GM19043 (cell line): ENCODE results near the gene METTL25B.

Experiments used
- ATAC-seq: cut with Tn5 transposase; IDR thresholded peaks from one replicate; pipeline ENCODE4 v1.9.1; 2021; ENCODE audit warnings: low read depth; ENCODE audit not compliant: unreplicated experiment

METTL25B gene

DNA sequence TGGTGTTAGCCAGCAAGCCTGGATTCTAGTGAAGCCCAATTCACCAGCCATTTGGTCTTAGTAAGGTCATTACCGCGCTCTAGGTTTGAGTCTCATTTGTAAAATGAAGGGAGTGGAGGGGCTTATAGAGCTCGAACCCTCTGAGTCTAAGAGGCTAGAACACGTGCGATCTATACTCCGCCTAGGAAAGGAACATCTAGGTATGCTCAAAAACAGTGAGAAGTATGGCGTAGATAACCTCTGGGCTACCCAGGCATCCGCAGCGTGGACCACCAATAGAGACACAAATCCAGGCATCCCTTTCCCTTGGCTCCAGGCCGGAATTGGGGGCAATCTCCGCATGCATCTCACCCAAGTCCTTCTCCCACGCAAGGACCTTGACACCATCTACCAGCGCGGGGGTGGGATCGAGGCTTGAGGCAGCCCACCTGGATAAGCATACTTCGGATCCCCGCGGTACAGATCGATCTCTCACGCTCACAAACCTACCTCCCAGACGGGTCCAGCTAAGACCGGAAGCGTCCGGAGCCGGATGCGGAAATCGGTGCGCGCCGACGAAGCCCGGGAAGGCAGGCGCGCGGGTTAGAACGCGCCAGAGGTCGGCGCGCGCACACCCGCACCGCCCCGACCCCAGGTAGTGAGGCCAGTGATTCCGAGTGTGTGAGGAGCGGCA, at the start of gene METTL25B:
TSS of gene METTL25B (plus strand) at position 544 of the 673 bp plus-strand sequence. CDS start 636 bp downstream, outside the sequence.
- ATAC-seq = peak; percentile 48

DNA sequence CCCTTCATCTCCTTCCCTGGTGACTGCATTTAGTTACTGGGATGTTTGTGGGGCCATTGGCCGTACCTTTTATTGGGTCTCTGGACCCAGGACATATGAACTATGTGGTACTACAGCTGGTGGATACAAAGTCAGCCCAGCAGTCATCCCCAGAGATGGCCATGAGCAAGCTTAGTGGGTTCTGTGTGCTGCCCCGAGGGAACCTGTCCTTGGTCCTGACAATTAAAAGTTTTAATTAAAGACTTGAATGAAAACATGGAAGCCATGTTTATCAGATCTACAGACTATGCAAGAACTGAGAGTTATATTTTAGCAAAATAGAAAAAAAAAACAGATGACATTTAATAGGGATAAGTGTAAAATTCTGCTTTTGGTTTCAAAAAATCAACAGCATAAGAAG, 48.2 kb upstream of the METTL25B start:
- ATAC-seq = no peak

DNA sequence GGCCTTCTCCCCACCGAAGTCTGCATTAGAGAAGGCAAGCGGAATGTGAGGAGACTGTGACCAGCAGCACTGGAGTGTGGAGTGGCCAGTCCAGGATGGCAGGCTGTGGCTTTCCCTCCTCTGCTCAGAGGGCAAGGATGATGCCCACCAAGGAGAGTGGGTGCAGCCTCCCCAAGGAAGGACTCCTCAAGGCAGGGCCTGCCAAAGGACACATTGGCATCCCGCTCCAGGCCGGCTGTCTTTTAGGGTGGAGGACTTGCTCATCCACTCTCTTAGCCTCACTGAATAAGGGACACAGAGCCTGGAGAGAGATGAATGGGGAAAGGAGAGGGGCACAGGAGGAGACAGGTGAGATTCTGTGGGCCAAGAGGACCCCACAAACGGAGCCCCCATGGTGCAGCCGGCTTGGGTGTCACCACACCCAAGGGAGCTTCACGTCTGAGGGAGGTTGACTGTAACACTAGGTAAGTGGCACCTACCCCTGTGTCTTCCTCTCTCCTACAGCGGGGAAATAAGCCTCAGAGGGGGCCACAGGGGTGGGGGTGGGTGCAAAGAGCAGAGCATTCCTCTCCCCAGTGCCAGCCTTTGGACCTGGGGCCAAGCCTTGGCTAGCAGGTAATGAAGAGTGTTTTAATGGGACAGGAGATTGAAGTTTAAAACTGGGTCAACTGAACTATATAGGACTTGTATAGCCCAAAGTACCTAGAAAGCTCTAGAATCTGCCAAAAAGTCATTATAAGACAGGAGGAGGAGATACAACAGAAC, 46.9 kb upstream of the METTL25B start:
- no peak for ATAC-seq

DNA sequence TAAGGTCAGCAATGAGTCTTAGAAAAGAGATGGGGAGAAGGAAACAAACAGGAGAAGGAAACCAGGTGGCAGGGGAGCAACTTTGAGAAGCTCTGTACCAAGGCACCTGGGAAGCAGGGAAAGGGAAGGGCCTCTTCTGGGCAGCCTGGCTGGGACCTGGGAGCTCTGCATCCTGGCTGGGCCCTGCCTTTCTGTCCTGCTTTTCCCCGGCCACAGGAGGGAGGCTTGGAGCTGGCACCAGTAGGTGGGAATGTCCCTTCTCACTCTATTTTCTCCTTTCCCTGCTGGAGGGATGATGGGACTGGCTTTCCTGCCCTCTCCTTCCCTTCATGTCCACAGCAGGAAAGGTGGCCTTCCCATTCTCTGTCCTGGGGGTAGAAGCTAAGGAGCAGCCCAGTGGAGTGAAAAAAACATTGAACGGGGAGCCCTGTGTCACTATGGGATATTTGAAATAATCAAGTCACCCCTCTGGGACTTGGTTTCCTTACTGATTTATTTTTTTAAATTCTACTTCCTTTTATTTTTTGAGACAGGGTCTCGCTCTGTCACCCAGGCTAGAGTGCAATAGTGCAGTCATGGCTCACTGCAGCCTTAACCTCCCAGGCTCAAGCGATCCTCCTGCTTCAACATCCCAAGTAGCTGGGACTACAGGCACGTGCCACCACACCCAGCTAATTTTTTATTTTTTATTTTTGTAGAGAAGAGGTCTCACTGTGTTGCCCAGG, 45.9 kb upstream of the METTL25B start:
- no peak for ATAC-seq

DNA sequence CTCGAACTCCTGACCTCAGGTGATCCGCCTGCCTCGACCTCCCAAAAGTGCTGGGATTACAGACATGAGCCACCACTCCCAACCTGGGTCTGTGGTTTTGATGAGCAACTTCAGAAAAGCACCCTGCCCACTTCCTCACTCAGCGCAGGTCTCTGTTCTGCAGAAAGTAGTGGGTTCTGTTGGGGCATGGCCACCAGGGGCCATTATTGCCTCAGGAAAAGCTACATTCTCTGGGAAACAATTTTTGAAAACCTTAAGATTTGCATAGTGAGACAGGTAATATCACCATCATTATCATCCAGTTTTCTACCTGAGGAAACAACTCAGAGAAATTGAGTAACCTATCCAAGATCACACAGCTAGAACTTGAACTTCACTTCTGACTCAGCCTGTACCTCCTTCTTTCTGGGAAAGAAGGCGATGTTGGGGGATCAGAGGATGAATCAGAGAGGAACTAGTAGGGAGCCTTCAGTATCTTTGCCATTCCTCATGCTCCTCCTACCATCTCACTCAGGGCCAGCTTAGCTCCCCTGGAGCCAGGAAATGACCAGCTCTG, 44.0 kb upstream of the METTL25B start:
- no peak for ATAC-seq

DNA sequence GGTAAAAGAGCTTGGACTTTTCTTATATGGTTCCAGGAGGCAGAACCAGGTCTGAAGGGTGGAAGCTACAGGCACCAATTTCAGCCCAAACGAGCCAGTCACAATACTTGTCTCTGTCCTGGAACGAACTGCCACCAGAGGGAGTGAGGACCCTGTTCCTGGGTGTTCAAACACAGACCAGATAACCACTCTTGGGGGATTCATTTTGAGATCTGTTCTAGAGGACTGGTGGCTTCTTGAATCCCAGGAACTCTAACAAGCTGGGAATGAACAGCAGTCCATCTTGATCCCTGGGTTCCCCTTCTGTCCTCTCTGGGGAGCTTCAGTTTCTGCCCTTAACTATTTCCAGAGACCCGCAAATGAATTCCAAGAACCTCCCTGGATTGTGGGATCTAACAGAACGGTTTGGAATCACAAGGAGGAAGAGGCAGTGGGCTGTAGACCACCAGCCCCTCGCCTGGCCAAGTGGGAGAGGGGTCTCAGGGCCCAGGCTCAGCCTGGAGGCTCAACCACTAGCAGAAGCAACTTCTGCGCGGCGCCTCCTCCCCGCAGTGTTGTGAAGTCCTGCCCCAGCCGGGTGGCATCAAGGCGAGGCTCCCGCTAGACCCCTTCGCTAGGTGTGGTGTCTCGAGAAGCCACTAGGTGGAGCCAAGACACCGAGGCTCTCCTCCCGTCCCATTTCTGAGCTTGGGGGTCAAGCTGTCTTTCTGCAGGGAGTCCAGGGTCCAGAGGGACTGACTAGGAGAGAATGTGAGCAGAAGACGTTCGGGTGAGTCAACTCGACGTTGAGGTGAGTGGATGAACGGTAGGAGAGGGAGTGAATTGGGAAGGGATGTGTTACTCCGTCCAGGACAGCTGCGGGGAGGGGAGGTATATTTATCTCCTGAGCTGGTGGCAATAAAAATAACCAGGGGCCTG, 39.0 kb upstream of the METTL25B start:
- ATAC-seq = peak; percentile 72

DNA sequence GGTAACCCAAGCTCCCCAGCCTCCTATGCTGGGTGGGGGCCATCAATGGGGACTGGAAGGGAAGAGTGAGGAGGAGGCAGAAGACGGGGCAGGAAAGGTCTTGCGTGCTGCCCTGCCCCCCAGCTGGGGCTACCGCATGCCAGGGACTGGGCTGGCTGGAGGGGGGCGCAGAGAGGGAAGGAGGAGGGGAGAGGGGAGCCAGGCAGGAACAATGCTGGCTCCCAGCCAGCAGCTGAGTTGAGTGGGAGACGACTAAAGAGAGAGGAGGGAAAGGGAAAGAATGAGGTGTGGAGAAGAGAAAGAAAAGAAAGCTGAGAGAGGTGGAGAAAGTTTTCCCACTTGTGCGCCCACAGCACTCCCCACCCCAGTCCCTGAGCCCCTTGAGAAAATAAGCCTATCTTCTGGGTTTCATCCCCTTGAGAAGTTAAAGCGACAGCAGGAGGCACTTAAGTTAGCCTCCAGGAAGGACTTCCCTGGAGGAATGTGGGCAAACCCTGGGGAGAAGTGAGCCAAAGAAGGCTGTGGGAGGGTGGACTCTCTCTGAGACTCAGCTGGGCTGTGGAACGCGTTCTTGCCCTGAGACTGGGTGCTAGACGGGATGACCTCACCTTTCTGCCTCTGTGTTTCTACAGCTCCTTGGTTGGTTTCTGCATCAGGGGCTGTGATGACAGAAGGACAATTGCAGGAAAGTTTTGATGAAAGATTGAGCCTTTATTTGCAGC, 38.2 kb upstream of the METTL25B start:
- no peak for ATAC-seq

DNA sequence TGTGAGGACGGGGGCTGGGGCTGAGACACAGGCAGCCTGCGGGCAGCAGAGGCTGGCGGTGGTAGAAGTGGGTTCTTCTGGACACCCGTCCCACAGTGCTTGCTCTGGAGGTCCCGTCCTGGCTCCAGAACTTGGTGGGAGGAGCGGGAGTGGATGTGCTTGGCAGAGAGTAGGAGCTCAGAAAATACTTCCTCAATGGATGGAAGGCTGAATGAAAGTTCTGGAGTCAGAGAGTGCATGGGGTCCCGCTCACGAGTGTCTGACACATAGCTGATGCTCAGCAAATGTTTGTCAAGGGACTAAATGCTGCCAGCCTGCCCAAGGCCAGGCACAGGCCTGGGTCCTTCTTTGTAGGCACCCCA, 37.6 kb upstream of the METTL25B start:
- ATAC-seq = no peak

DNA sequence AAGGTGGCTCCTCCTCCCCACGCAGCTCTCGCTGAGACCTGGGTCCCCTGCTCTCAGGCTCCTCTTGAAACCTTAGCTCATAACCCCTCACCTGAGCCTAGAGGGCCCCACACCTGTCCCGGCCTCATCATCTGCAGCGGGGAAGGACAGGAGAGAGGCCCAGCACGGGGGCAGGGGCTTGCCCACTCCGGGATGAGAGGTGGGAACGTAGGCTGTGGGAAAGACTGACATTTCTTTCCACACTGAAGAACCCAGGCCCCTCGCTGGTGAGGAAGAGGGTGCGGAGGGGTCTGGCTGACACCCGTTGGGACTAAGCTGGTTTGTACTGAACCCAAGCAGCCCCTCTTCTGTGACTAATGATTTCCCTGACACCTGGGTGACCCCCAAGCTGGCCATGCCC, 37.1 kb upstream of the METTL25B start:
- ATAC-seq = no peak

DNA sequence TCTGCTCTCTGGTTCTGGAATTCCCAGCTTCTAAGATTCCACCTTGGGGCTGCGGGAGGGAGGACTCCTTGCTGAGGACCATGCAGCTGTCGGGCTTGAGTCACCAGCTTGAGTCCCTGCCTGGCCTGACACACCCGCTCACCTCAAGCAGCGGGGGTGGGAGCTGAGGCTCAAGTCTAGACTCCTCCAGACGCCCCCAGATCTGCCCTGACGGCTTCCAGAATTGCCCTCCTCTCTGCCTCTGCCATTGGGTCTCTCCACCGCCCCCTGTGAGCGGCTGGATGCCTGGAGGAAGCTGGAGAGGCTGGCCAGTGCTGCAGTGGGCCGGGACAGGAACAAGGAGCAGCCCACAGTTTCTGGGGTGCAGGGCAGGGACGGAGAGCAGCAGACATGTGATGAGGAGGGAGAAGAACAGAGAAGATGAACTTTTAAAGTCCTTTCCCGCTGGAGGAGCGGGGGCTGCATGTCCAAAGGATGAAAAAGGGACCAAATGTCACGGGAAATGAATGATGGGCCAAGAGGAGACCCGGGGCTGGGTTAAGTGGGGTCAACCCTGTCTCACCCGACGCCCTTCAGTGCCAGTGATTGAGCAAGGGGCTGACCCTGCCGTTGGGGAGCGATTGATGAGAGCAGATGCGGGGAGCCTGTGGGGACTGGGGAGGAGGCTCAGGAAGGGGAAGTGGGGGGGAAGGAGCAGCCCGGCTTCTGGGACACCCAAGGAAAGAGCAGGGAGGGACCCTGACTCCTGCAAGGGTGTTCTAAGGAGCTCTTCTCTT, 36.4 kb upstream of the METTL25B start:
- ATAC-seq = no peak

DNA sequence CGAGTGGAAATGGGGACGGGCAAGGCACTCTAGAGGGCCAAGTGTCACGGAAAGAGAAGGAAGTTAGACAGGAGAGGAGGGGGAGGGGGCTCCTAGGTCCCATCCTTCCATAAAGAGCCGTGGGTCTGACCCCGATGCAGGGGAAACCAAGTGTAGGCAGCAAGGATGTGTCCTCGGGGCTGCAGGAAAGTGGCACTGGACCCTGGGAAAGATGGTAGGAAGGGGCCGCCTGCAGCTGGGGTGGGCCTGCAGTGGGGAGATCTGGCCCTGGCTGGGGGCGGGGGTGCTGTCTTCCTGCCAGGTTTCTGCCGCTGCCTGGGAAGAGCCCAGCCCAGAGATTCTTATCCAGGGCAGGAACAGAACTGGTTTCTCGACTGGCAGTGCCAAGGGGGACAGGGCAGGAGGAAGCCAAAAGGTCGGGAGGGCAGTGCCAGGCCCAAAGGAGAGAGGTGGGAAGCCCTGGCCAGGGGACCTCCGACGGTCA, 35.8 kb upstream of the METTL25B start:
- no peak for ATAC-seq

DNA sequence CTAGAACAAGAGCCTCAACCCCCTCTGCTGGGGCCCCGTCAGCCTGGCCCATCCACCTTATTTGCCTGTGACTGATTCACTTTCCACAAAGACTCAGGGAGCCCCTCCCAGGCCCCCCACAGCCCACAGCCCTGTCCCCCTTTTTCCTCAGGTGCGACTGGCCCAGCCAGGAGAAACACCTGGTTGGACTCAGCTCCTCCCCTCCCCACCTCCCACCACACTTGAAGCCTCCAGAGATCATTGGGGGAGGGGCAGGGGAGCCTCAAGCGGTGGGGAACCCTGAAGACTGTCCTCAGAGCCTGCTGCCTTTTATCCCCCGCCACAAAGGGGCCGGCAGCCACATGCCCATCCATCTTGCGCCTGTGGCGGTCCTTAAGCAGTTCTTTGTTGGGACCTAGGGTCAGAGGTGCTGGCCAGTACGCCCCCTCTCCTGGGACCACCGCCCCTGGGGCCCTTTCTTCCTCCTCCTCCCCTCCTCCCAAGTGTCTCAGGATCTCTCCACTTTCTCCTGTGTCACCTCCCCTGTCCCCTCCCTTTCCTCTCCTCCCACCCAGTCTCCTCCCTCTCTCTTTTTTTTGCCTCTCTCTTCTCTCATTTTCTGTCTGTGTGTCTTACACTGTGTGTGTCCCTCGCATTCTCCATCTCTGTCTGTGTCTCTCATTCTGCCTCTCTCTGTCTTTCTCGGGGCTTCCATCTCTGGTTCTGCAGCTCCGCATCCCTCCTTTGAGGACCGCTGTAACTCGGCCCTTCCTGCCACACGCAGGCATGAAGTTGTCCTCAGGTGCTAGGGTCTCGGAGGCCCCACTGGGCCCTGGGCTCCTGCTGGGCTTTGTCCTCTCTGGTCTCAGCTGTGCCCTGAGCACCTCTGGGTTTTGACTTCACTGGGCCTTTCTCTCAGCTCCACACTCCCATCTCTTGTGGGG, 35.1 kb upstream of the METTL25B start:
- ATAC-seq = no peak

DNA sequence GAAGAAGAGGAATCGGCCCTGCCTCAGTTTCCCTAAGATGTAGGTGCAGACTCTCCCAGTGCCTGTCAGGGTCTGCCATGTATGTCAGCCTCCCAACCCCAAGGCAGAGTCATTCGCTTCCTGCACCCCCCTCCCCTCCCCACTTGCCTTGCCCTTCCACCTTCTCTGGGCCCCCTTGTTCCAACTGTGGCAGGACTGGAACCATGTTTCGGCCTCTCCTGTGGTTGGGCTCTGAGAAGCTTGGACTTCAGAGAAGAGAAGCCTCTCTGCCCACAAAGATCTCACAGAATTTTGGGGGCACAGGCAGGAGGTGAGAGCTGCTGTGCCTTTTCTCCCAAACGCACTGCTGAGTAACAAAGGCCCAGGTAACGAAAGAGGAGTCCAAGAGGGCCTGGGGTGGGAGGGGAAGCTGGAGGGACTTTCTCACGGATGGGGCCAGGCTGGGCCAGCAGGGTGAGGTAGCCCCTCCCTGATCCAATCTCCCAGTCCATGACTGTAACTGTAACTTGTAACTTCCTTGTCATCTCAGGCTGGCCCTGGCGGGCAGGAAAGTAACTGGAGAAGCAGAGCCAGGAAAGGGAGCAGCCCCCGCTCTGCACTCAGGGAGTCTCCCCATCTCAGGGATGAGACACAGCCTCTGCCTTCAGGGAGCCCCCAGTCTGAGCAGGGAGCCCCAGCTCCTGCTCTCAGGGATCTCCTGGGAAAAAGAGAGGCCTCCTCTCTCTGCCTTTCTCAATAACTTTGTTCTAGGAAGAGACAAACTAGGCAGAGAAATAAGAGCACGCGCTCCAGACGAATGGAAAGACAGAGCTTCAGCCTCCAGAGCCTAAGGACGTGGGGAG, 34.2 kb upstream of the METTL25B start:
- ATAC-seq = no peak

DNA sequence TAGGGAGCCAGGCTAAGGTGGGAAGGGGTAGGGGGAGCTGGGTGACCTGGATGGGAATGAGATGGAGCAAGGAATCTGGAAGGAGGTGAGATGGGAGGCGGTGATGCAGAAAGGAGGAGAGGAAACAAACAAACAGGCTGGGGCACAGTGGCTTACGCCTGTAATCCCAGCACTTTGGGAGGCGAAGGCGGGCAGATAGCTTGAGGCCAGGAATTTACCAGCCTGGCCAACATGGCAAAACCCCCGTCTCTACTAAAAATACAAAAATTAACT, 33.6 kb upstream of the METTL25B start:
- no peak for ATAC-seq

DNA sequence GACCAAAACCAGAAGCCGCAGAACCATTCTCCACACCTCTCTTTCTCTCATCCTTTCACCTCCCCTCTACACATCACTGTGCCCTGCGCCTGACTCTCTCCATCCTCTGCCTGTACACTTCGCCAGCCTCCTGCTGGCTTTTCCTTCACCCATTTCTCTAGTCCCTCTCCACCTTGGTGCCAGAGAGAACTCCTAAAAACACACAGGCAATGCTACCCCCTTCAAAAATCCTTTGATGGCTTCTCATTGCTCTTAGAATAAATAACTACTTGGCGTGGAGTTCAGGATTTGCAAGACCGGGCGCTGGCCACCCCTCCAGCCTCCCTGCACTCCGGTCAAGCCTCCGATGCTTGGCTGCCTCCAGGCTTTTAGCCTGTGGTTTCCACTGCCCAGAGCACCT, 31.5 kb upstream of the METTL25B start:
- no peak for ATAC-seq

DNA sequence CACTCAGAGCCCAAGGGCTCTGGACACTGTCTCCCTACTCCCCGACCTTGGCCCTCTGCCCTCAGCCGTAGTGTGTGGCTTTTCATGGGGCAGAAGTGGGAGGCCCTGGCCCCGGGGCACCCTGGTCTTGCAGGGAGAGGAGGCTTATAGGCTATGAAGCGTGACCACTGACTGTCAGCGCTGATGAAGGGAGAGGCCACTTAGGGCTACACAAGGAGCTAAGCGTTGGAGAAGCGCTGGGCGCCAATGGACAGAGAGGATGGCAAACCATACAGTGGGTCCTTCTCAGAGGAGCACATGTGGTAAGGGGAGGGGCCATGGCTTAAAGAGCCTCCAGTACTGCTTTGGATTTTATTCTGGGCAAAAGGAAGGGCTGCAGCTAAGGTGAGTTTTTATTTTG, 30.8 kb upstream of the METTL25B start:
- ATAC-seq = no peak

DNA sequence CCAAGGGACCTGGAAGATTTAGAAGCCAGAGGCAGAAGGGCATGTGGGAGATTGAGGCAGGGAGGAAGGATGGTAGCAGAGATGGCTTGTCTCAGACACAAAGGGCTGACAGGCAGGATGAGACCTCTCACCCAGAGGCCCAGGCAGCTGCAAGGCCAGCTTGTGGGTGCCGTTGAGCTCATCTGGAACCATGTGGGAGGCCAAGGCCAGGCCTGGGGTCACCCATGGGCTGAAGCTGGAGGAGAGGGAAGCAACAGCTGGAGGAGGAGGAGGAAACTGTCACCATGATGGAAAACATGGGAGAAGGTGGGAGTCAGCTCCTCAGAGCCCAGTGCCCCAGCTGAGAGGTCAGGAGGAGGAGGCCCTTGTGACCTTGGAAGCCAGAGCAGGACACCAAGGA, 29.3 kb upstream of the METTL25B start:
- no peak for ATAC-seq
